Esophagus squamous epithelium (tissue), 5 donors: ENCODE data around the gene ZNF564. TPM values are rescaled to one million over a fixed set of nuclear protein-coding genes. Genes with fewer than 3 reads are reported as not detected.
A peak's percentile ranks its signal among the peaks of the same experiment; 100 is the strongest.

ENCODE experiments used
- DNase-seq: peaks from one replicate; lab custom pipeline; 2025; lab: John Stamatoyannopoulos, UW
- H3K27ac ChIP-seq, 4 donors: fragments of 200-600 bp; sonication (generic); one replicate each; pipeline ENCODE4 v1.5.1; 2016 to 2019; ENCODE audit warnings: mild to moderate bottlenecking in 1 of 4
- H3K27me3 ChIP-seq, 4 donors: fragments of 200-600 bp; sonication (generic); 1 replicate in 3 of 4; 2 replicates in 1 of 4; pipeline versions ENCODE4 v1.5.1 to v1.6.0; 2017 to 2021; ENCODE audit warnings: antibody characterized with exemption in 1 of 4
- H3K36me3 ChIP-seq, 3 donors: fragments of 200-600 bp; sonication (generic); one replicate each; pipeline ENCODE4 v1.5.1; 2016 to 2019
- H3K4me1 ChIP-seq, 3 donors: fragments of 200-600 bp; sonication (generic); one replicate each; pipeline ENCODE4 v1.5.1; 2017 to 2019
- H3K4me3 ChIP-seq, 4 donors: fragments of 200-600 bp; sonication (generic); 1 replicate in 3 of 4; 2 replicates in 1 of 4; pipeline ENCODE4 v1.5.1; 2016 to 2019; ENCODE audit warnings: mild to moderate bottlenecking in 2 of 4, moderate library complexity in 1 of 4
- H3K9me3 ChIP-seq, 3 donors: fragments of 200-600 bp; sonication (generic); one replicate each; pipeline ENCODE4 v1.5.1; 2016 to 2019
- POLR2A ChIP-seq, 4 donors: fragments of 450-650 bp; IDR thresholded peaks; one replicate each; pipeline ENCODE4 v1.6.1; 2017; ENCODE audit warnings: antibody characterized with exemption in 4 of 4, mild to moderate bottlenecking in 4 of 4, moderate library complexity in 3 of 4
- WGBS, 2 donors: methylation state at CpG; one replicate each; pipeline ENCODE4 v1.1.5; 2018; 5-methylcytosine and 5-hydroxymethylcytosine counted together
- intact Hi-C: fragments of 100-400 bp; cut with DNase I; formaldehyde crosslinking; loops from one replicate; pipeline ENCODE4 v1.15.0; 2022
- total RNA-seq, 4 donors: library from RNA; depleted of rRNA; stranded (reverse); fragments of >200 nt; gene quantifications; one replicate each; pipeline ENCODE4 v1.1.0, GENCODE V29; 2016
- TF ChIP-seq, protein P1 (sequence below), 6 experiments: fragments of 450-650 bp in 4 of 6; fragments of 200-600 bp in 2 of 6; sonication (generic) in 2 of 6; IDR thresholded peaks; one replicate each; pipeline ENCODE4 v1.5.1; 2016 to 2019; ENCODE audit warnings: antibody characterized with exemption in 6 of 6, mild to moderate bottlenecking in 4 of 6, moderate library complexity in 4 of 6
- donor health status: DM: yes; HTN: yes; CAD: no.

The ZNF564 gene
- total RNA-seq, 4 donors from 2014 or later, result 1.6 to 9.3 (median 4.8) TPM

GRCh38 chr19:12513531-12514061, 37.7 kb downstream of the ZNF564 start:
- no peak overlapping the region for H3K27ac ChIP-seq
- peaks cover 0 to 5% (median 0%) of the 10 kb centered on the region in 3 donors for H3K4me1 ChIP-seq
- H3K4me3 ChIP-seq, result peak overlapping the region in 3 of 4 donors; percentile 10 to 49 (median 25)
- no peak for TF ChIP-seq POLR2A (IDR thresholded peaks at IDR 0.05)
- TF ChIP-seq, protein P1, sequence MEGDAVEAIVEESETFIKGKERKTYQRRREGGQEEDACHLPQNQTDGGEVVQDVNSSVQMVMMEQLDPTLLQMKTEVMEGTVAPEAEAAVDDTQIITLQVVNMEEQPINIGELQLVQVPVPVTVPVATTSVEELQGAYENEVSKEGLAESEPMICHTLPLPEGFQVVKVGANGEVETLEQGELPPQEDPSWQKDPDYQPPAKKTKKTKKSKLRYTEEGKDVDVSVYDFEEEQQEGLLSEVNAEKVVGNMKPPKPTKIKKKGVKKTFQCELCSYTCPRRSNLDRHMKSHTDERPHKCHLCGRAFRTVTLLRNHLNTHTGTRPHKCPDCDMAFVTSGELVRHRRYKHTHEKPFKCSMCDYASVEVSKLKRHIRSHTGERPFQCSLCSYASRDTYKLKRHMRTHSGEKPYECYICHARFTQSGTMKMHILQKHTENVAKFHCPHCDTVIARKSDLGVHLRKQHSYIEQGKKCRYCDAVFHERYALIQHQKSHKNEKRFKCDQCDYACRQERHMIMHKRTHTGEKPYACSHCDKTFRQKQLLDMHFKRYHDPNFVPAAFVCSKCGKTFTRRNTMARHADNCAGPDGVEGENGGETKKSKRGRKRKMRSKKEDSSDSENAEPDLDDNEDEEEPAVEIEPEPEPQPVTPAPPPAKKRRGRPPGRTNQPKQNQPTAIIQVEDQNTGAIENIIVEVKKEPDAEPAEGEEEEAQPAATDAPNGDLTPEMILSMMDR (IDR thresholded peaks at IDR 0.05), result no peak
- 4% methylated on average over 5 of the region's 35 CpGs; no CpG with 5 or more reads in 1 of the 2 donors for WGBS, 2 donors
- H3K9me3 ChIP-seq, result peaks cover 0 to 29% (median 5%) of the 10 kb centered on the region in 3 donors
- no peak for DNase-seq
- no peaks in the 10 kb centered on the region for H3K36me3 ChIP-seq
- intact Hi-C loops, result no loop called here
- H3K27me3 ChIP-seq, result no peaks in the 10 kb centered on the region

GRCh38 chr19:12497032-12497431, 54.2 kb downstream of the ZNF564 start:
- Histone ChIP-seq H3K4me1 (peaks cover 0 to 14% (median 3%) of the 10 kb centered on the region in 3 donors), H3K9me3 (no peaks in the 10 kb centered on the region), H3K27me3 (no peaks in the 10 kb centered on the region), H3K36me3 (no peaks in the 10 kb centered on the region), H3K4me3 (no peak overlapping the region), H3K27ac (no peak overlapping the region)
- TF ChIP-seq, protein P1 (IDR thresholded peaks at IDR 0.05), result no peak
- TF ChIP-seq POLR2A (IDR thresholded peaks at IDR 0.05), result no peak
- intact Hi-C loops, result no loop called here
- 78 to 93% methylated on average over 4 of the region's 4 CpGs for WGBS, 2 donors
- no peak for DNase-seq

DNA sequence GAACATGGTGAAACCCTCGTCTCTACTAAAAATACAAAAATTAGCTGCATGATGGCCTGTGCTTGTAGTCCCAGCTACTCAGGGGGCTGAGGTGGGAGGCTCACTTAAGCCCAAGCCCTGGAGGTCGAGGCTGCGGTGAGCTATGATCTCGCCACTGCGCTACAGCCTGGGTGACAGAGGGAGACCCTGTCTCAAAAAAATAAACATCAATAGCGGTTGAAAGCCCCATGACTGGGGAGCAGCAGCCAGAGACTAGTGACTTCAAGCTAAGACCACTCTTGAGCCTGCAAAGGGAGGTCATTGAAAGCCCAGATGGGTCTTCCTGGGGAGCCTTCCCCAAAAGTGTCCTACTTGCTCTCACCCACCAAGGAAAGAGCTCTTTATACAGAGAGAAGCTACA, 54.8 kb downstream of the ZNF564 start:
- no peak for DNase-seq

DNA sequence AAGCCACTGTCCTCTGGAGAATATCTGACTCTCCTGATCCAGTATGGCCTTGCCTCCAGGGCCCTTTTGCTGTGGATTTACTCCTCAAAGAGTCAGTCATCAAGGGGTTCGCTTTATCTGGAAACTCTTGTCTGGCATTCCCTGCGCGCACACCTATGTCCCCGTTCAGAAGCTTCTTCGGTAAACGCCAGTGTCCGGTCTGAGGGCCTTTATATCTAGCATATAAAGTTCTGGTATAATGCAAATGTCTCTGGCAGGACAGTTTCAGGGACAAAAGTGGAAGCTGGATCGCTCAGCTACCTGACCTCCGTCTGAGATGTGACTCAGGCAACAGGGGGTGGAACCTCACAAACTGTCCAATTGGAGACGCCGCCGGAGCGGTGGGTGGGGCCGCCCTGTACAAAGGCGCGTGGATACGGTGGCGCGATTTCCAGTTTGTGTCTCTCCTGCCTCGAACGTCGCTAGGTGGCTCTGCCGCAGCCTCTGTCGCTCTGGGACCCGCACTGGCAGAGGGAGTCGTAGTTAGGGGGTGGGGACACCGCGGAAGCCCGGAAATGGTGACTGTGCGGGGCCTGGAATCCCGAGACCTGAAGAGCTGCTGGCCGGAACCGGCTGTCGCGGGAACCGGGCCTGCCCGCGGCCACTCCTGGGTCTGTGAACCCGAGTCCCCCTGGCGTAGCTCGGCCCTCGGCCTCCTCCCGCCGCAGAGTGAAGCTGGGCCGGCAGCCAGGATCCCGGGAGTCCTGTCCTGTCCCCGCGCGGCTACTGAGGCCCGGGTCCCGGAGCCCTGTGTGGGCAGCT, 56.1 kb downstream of the ZNF564 start:
- H3K27ac ChIP-seq, result peak overlapping the region; percentile 72 to 95 (median 92)
- peaks cover 0 to 14% (median 3%) of the 10 kb centered on the region in 3 donors for H3K4me1 ChIP-seq
- peak in 3 of 4 donors; percentile 15 to 63 (median 56) for TF ChIP-seq POLR2A (IDR thresholded peaks at IDR 0.05)
- TF ChIP-seq, protein P1 (IDR thresholded peaks at IDR 0.05), result peak in 4 of 6 experiments; percentile 26 to 44 (median 32)
- peak; percentile 65 for DNase-seq
- intact Hi-C loops, result no loop called here
- H3K4me3 ChIP-seq, result peak overlapping the region; percentile 39 to 84 (median 75)
- 0 to 2% methylated on average over 18 to 27 of the region's 51 CpGs for WGBS, 2 donors
- no peaks in the 10 kb centered on the region for H3K27me3 ChIP-seq
- no peaks in the 10 kb centered on the region for H3K9me3 ChIP-seq
- H3K36me3 ChIP-seq, result no peaks in the 10 kb centered on the region

More for the DNA sequence above, 54.8 kb downstream of the ZNF564 start:
- H3K9me3 ChIP-seq, result no peaks in the 10 kb centered on the region
- H3K27ac ChIP-seq, result no peak overlapping the region
- no peaks in the 10 kb centered on the region for H3K27me3 ChIP-seq
- H3K36me3 ChIP-seq, result no peaks in the 10 kb centered on the region
- 65 to 100% methylated on average over 1 to 4 of the region's 6 CpGs for WGBS, 2 donors
- TF ChIP-seq, protein P1 (IDR thresholded peaks at IDR 0.05), result no peak
- TF ChIP-seq POLR2A (IDR thresholded peaks at IDR 0.05), result no peak
- intact Hi-C loops, result no loop called here
- H3K4me3 ChIP-seq, result no peak overlapping the region
- H3K4me1 ChIP-seq, result peaks cover 0 to 14% (median 3%) of the 10 kb centered on the region in 3 donors
